H7 (cell line): ENCODE results near the gene MAGEB2. TPM values are rescaled to one million over a fixed set of nuclear protein-coding genes. Genes with fewer than 3 reads are reported as not detected.
"Not testable (repeated sequence)": the region's sequence is repeated elsewhere in the genome, so short reads cannot be mapped to it uniquely, and the experiment has no call there.

Experiments used
- DNase-seq: peaks from one replicate; pipeline ENCODE4 v3.0.0; 2012
- H3K27me3 ChIP-seq: 2 replicates; pipeline ENCODE4 v1.6.0; 2011; ENCODE audit warnings: mild to moderate bottlenecking, low read length; ENCODE audit not compliant: control insufficient read depth, insufficient read depth
- H3K36me3 ChIP-seq: replicated peaks from 2 replicates; pipeline ENCODE4 v1.5.1; 2011; ENCODE audit warnings: low read length; ENCODE audit not compliant: control insufficient read depth, insufficient read depth
- H3K4me3 ChIP-seq: 2 replicates; pipeline ENCODE4 v1.5.1; 2011; ENCODE audit warnings: low read depth, mild to moderate bottlenecking, control low read depth, low read length, moderate library complexity; ENCODE audit not compliant: insufficient read depth
- total RNA-seq: library from RNA; depleted of rRNA; stranded (reverse); fragments of >200 nt; shearing (Covaris generic); gene quantifications from 2 replicates; pipeline ENCODE4 v1.2.3, GENCODE V29; 2014; rRNA removed

Gene MAGEB2, protein sequence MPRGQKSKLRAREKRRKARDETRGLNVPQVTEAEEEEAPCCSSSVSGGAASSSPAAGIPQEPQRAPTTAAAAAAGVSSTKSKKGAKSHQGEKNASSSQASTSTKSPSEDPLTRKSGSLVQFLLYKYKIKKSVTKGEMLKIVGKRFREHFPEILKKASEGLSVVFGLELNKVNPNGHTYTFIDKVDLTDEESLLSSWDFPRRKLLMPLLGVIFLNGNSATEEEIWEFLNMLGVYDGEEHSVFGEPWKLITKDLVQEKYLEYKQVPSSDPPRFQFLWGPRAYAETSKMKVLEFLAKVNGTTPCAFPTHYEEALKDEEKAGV
- 0.35 and 1.0 TPM in 2 replicates for total RNA-seq

DNA sequence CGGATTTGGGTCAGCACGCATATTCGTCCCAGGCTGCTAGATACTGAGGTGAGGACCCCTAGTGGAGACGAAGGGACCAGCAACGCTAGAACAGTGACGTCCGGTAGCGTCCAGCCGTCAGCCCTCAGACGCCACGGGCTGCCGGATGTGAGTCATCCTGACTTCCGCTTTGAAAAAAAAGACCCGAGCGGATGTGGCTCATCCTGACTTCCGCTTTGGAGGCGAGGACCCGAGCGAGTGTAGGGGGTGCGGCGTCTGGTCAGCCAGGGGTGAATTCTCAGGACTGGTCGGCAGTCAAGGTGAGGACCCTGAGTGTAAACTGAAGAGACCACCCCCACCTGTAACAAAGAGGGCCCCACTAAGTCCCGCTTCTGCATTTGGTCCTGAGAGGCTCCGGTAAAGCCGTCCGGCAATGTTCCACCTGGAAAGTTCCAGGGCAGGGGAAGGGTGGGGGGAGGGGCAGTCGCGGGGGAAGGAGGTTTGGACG, at the start of gene MAGEB2:
Gene MAGEB2, plus strand, starts transcription at position 207 of the 487 bp plus-strand sequence. CDS start 3,018 bp downstream, outside the sequence.
- DNase-seq, result peak; percentile 42
- Histone ChIP-seq H3K4me3 (no peak within 1 kb of the TSS), H3K36me3 (no peaks in the 10 kb centered on the region), H3K27me3 (no peaks in the 10 kb centered on the region; the same call in 1 of the 2 replicates)

DNA sequence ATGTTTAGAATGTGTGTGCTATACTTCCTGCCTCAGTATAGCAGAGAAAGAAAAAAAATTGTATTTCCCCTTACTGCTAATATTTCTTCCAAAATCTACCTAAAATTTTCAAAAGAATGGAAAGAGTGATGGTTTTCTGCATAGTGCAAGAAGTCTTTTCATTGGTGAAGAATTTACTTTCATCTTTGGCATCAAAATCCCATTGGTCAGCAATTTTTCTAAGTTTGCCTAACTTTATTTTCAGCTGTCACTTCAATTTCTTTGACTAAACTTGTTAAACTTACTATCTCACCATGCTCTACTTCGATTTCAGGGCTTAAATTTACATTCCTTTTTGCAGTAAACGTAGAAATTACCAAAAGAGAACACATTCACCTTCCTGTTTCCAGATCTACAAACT, 44.5 kb upstream of the MAGEB2 start:
- no peak for DNase-seq
- no peaks in the 10 kb centered on the region for H3K36me3 ChIP-seq
- H3K4me3 ChIP-seq, result no peak overlapping the region
- no peaks in the 10 kb centered on the region for H3K27me3 ChIP-seq

DNA sequence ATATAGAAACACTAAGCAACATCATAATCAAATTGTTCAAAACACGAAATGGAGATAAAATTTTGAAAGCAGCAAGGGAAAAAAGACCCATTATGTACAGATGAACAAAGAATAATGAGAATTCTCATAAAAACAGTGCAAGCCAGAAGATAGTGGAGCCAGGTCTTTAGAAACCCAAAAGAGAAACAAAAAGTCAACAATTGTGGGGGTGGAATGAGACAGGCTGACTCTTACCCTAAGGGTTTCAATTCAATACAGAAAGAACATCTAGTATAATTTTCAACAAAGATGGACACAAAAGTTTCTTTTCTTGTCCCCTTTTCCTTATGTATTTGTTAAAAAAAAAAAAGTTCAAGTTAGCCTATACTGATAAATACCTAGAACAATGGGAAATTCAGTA, 34.0 kb upstream of the MAGEB2 start:
- H3K4me3 ChIP-seq, result no peak overlapping the region
- H3K36me3 ChIP-seq, result no peaks in the 10 kb centered on the region
- no peaks in the 10 kb centered on the region for H3K27me3 ChIP-seq
- no peak for DNase-seq

DNA sequence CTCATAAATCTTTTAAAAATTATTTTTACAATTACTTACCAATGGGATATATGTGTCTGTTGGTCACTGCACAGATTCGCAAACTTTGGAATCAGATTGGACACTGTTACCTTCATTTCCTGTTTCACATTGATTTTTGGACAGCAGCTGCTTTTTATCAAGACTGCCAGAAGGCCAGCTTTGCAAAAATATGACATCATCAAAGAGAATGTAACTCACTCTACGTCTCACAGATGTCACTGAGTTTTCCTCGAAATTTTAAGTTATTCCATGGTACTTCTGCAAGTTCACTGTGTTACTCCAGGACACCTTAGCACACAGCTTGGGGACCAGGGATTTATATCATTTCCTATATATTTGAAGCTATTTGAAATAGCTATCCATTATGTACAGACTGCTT, 31.8 kb upstream of the MAGEB2 start:
- no peak for DNase-seq

DNA sequence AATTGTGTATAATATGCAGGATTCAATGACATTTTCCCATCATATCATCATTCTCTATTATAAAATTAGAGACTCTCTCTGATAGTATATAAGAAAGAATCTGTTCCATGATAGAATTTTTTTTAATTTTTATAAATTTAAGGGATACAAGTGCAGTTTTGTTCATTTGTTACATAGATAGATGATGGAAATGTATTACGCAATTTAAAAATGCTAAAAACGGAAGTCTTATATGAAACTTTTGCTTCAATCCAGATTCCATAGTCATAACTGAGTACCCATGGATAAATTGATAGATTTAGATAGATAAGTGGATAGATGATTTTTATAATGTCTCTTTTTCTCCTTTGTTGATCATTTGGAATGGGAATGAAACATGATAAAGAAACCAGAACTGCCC, 24.9 kb upstream of the MAGEB2 start:
- DNase-seq, result no peak
- Histone ChIP-seq H3K4me3 (no peak overlapping the region), H3K27me3 (peaks cover 1% of the 10 kb centered on the region; the same call in 1 of the 2 replicates), H3K36me3 (no peaks in the 10 kb centered on the region)

More for the DNA sequence above, 31.8 kb upstream of the MAGEB2 start:
- H3K4me3 ChIP-seq, result no peak overlapping the region
- H3K36me3 ChIP-seq, result no peaks in the 10 kb centered on the region
- no peaks in the 10 kb centered on the region for H3K27me3 ChIP-seq

DNA sequence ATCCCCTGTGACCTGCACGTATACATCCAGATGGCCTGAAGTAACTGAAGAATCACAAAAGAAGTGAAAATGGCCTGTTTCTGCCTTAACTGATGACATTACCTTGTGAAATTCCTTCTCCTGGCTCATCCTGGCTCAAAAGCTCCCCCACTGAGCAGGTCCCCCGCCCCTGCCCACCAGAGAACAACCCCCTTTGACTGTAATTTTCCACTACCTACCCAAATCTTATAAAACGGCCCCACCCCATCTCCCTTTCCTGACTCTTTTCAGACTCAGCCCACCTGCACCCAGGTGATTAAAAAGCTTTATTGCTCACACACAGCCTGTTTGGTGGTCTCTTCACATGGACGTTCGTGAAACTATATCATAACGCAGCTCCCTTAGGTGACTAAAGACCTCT, 21.5 kb upstream of the MAGEB2 start:
- not testable (repeated sequence) for H3K36me3 ChIP-seq, H3K4me3 ChIP-seq, H3K27me3 ChIP-seq, DNase-seq

DNA sequence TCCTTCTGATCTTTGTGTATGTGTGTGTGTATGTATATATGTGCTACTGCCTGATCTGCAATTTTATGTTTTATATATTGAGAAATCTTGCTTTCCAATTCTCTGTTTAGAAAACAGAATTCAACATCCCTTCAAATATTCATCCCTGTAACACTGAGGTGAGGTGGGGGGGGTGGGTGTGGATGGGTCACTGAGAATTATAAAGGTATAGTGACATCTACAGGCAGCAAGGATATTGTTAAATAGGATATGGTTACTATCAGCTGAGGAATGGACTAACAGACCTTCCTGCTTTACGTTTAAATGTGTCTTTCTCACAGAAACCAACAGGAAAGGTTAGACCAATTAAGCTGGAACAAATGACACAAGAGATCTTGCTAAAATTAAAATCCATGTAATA, 19.0 kb upstream of the MAGEB2 start:
- peak; percentile 49 for DNase-seq
- Histone ChIP-seq H3K36me3 (no peaks in the 10 kb centered on the region), H3K27me3 (no peaks in the 10 kb centered on the region), H3K4me3 (no peak overlapping the region)

DNA sequence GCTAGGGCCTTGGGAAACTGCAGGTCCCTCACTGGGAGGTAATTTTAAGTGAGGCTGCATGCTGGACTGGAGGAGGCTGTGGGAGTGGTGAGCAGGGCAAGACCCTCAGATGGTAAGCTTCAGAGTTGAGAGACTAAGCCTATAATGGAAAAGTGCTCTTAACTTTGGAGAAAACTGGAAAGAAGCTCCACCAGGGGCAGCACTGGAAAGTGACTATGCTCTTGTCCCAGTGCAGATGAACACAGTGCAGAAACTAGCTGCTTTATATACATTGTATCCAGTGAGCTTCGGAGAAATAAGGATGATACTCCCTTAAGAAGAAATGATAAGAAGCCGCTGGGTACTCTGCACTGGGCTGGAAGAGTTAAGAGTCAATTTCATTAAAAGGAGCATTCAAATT, 3.2 kb upstream of the MAGEB2 start:
- Histone ChIP-seq H3K27me3 (no peaks in the 10 kb centered on the region), H3K36me3 (no peaks in the 10 kb centered on the region), H3K4me3 (no peak overlapping the region)
- no peak for DNase-seq

DNA sequence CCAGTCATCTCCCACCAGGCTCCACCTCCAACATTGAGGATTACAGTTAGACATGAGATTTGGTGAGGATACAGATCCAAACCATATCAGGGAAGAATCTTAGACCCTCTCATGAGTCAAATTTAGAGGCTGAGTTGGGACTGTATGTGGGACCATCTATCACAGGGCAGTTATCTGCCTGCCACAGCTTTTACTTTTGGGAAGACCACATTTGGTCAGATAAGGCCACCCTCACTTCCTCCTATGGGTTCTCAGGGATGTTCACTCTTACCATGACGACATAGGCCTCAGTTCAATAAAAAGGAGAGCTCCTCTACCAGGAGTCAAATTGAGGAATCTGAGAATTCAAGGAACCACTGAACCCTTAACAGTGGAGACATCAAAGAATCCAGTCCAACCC, 2.1 kb downstream of the MAGEB2 start:
- DNase-seq, result no peak
- H3K36me3 ChIP-seq, result no peaks in the 10 kb centered on the region
- H3K27me3 ChIP-seq, result no peaks in the 10 kb centered on the region; the same call in 1 of the 2 replicates
- no peak overlapping the region for H3K4me3 ChIP-seq

DNA sequence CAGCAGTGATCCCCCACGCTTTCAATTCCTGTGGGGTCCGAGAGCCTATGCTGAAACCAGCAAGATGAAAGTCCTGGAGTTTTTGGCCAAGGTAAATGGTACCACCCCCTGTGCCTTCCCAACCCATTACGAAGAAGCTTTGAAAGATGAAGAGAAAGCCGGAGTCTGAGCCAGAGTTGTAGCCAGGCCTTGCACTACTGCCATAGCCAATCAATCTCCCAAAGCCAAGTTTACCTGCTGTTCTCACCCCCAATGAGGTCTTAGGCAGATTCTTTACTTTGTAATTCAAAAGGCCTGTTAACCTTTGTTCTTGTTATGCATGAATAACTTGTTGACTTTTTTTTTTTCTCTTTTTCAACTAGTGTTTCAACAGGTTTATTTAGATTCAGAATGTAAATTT, 4.0 kb downstream of the MAGEB2 start:
- Histone ChIP-seq H3K4me3 (no peak overlapping the region), H3K27me3 (no peaks in the 10 kb centered on the region; the same call in 1 of the 2 replicates), H3K36me3 (no peaks in the 10 kb centered on the region)
- DNase-seq, result peak; percentile 69

DNA sequence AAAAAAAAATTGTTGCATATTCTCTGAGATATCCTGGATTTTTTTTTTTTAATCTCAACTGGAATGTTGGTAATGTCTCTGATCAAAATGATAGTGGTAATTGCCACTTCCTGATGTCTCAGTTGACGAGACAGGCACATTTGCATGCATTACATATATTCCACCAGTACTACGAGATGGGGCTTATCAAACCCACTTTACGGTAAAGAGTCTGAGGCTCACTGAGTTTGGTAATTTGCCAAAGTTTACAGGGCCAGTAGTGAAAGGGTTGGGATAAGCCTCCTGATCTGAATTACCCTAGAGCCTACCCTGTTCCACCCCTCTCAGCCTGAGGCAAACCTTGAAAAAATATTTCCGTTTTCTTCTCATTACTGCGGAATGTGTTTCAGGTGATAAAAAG, 5.3 kb downstream of the MAGEB2 start:
- DNase-seq, result no peak
- no peak overlapping the region for H3K4me3 ChIP-seq
- H3K36me3 ChIP-seq, result no peaks in the 10 kb centered on the region

DNA sequence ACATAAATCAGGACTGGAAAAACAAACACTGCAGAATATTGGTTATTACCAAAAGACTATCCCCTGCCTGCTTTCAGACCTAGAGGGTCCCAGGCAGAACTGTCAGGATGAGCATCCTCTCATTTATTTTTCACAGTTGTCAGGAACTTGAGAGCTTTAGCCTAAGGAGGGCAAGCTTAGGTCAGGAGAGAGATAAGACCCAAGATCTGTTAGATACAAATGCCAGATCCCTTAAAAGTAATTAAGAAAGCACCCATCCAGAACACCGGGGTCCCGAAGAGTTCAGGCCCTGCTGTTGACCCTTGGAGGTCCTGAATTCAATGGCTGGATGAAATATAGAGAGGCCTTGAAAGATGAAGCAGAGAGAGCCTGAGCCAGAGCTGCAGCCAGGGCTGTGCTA, 9.2 kb downstream of the MAGEB2 start:
- Histone ChIP-seq H3K36me3 (no peaks in the 10 kb centered on the region), H3K27me3 (no peaks in the 10 kb centered on the region)
- DNase-seq, result no peak

More for the DNA sequence above, 5.3 kb downstream of the MAGEB2 start:
- H3K27me3 ChIP-seq, result no peaks in the 10 kb centered on the region; the same call in 1 of the 2 replicates

DNA sequence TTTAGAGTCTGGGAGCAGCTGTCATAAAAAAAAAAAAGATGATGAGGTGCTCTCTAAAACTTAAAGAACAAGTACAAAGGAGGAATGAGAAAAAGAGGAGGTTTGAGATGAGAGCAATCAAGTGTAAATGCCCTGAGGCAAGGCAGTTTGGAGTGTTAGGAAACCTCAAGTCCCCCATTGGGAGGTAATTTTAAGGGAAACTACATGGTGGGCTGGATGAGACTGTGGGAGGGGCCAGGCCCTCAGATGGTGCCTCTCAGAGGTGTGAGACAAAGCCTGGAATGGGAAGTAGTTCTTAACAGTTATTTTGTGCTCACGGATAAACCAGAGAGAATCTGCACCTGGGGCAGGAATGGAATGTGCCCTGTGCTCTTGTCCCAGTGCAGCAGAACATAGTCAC, 13.2 kb downstream of the MAGEB2 start:
- no peaks in the 10 kb centered on the region for H3K27me3 ChIP-seq

More for the DNA sequence above, 9.2 kb downstream of the MAGEB2 start:
- H3K4me3 ChIP-seq, result no peak overlapping the region

DNA sequence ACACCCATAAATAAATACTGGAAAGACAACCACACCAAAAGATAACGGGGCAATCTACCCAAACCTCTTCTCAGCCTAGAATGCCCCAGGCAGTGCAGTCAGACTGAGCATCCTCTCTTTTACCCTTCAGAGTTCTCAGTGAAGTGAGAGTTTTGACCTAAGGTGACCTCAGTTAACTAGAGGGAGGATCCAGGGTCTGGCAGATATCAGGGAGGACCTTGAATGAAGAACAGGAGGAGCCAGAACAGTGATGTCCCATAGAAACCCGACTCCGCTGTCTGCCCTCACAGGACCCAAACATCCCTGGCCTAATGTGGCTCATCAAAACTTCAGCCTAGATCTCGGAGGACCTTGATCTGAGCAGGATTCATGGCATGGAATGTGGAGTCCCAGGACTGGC, 15.0 kb downstream of the MAGEB2 start, which contains the start of gene MAGEB3:
Gene MAGEB3, plus strand, starts transcription at position 263 of the 400 bp plus-strand sequence. CDS start 5,268 bp downstream, outside the sequence.
- Histone ChIP-seq H3K4me3 (no peak within 1 kb of the TSS), H3K36me3 (no peaks in the 10 kb centered on the region), H3K27me3 (no peaks in the 10 kb centered on the region)
- peak; percentile 23 for DNase-seq

More for the DNA sequence above, 13.2 kb downstream of the MAGEB2 start:
- peak; percentile 66 for DNase-seq
- Histone ChIP-seq H3K4me3 (no peak overlapping the region), H3K36me3 (no peaks in the 10 kb centered on the region)

DNA sequence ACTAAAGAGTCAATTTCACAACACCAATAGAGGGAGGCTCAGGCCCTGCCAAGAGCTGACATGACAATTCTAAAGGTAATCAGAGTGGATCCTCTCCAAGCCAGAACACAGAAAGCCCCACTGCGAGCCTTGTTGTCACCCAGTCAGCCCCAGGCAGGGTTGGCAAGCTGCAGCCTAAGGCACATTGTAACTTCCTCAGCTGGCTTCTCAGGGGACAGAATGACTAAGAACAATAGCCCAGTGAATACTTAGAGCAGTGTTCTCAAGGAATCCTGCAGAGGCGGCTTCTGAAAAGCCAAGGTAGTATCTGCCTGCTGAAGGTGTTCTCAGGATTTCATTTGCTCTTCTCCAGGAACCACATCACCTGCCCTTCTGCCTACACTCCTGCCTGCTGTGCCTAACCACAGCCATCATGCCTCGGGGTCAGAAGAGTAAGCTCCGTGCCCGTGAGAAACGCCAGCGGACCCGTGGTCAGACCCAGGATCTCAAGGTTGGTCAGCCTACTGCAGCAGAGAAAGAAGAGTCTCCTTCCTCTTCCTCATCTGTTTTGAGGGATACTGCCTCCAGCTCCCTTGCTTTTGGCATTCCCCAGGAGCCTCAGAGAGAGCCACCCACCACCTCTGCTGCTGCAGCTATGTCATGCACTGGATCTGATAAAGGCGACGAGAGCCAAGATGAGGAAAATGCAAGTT, 26.5 kb downstream of the MAGEB2 start, which contains the start of gene MAGEB4:
Gene MAGEB4, plus strand, starts transcription at position 277 of the 692 bp plus-strand sequence. Its CDS starts 136 bp downstream, at position 413.
- Histone ChIP-seq H3K27me3 (no peaks in the 10 kb centered on the region), H3K36me3 (no peaks in the 10 kb centered on the region), H3K4me3 (no peak within 1 kb of the TSS)
- DNase-seq, result no peak
